ENCODE results near the gene TMEM182. TPM values are rescaled to one million over a fixed set of nuclear protein-coding genes. Genes with fewer than 3 reads are reported as not detected.

Gene TMEM182
- total and polyA plus RNA-seq, 9 of the 15 experiments (the other 6 are each of a cell fraction or from before 2014, with no cell fraction given), result 5.2 to 11.4 (median 7.5) TPM

DNA sequence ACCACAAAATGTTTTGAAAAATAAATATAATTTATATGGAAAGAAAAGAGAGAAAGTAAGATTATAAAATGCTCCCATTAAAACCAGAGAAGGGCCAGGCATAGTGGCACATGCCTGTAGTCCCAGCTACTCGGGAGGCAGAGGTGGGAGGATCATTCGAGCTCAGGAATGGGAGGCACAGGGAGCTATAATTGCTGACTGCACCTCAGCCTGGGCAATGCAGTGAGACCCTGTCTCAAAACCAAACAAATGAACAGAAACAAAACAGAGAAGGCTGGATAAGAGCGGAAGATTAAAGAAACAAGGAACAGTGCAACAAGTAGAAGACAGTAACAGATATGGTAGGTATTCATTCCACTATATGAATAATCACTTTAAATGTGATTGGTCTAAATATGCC is 18.6 kb upstream of the TMEM182 start:
- peaks cover 3% of the 10 kb centered on the region; the same call in 2 of the 3 replicates for H3K79me2 ChIP-seq (ENCODE audit: control insufficient read depth, insufficient read depth, low read length)
- H3K36me3 ChIP-seq (ENCODE audit: control insufficient read depth, insufficient read depth, low read length), result no peaks in the 10 kb centered on the region
- no peaks in the 10 kb centered on the region for H3K4me1 ChIP-seq (replicated peaks in 1 of 2; ENCODE audit: control insufficient read depth in 2 of 2, insufficient read depth in 2 of 2, low read length in 2 of 2)
- no peaks in the 10 kb centered on the region for H3K9me1 ChIP-seq (ENCODE audit: control insufficient read depth, insufficient read depth, low read length)
- ATAC-seq (no peak), DNase-seq (ENCODE audit: extremely low read depth in 1 of 4, low spot score in 3 of 4) (no peak), FAIRE-seq (no peak)
- H3K9ac ChIP-seq (ENCODE audit: insufficient read depth in 1 of 2, low read depth in 2 of 2, low read length in 2 of 2), result no peak overlapping the region
- no peak overlapping the region for H3K4me3 ChIP-seq
- intact Hi-C loops (cut with micrococcal nuclease) (no loop called here), in situ Hi-C loops (cut with MboI) (no loop called here)
- no TSS peak for BruUV-seq (replicated peaks)
- CTCF ChIA-PET (ENCODE audit: low intra/inter-chr PET ratio), result no interaction called here
- no peaks in the 10 kb centered on the region for H4K20me1 ChIP-seq (replicated peaks; ENCODE audit: control insufficient read depth, insufficient read depth, low read length)
- POLR2A ChIA-PET, result no interaction called here
- no peaks in the 10 kb centered on the region for H3K9me3 ChIP-seq (replicated peaks; ENCODE audit: control insufficient read depth, insufficient read depth, low read depth, low read length)
- H3K4me2 ChIP-seq (ENCODE audit: insufficient read depth, low read length), result no peak overlapping the region
- no peak for TF ChIP-seq CHD4 (IDR thresholded peaks at IDR 0.05; ENCODE audit: insufficient read depth, insufficient replicate concordance, low read depth, low read length, poor library complexity, severe bottlenecking)
- WGBS (ENCODE audit: insufficient coverage, low coverage, missing lambda C conversion rate), result 51% methylated on average over 3 of the region's 3 CpGs
- H2AFZ ChIP-seq (ENCODE audit: low read depth, low read length), result no peak overlapping the region
- no peak overlapping the region for H3K27ac ChIP-seq (ENCODE audit: extremely low read depth, low read depth, low read length)
- no peaks in the 10 kb centered on the region for H3K27me3 ChIP-seq (ENCODE audit: control insufficient read depth in 2 of 2, insufficient read depth in 2 of 2, low read length in 2 of 2)

DNA sequence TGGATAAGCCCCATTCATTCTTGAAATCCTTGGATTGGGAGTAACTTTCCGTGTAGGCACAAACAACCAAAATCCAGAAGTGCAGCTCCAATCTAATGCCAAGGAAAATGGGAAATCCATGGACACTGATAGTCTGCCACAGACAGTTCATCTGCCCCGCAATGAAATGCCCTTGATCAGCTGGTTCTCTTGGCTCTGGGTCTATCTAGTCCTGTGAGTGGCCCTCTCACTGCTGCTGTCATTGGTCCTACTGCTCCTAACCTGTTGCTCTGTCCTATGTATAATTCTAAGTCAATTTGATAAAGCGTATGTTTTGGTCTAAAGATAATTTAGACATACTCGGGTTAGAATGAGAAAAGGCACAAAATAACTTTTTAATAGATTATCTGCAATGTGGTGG is 13.7 kb upstream of the TMEM182 start:
- Histone ChIP-seq H3K9ac (ENCODE audit: insufficient read depth in 1 of 2, low read depth in 2 of 2, low read length in 2 of 2) (no peak overlapping the region), H3K4me1 (replicated peaks in 1 of 2; ENCODE audit: control insufficient read depth in 2 of 2, insufficient read depth in 2 of 2, low read length in 2 of 2) (no peaks in the 10 kb centered on the region), H3K36me3 (ENCODE audit: control insufficient read depth, insufficient read depth, low read length) (no peaks in the 10 kb centered on the region), H3K27me3 (ENCODE audit: control insufficient read depth in 2 of 2, insufficient read depth in 2 of 2, low read length in 2 of 2) (no peaks in the 10 kb centered on the region; a peak in 1 of 5 replicates), H3K4me2 (ENCODE audit: insufficient read depth, low read length) (no peak overlapping the region), H4K20me1 (replicated peaks; ENCODE audit: control insufficient read depth, insufficient read depth, low read length) (no peaks in the 10 kb centered on the region), H2AFZ (ENCODE audit: low read depth, low read length) (no peak overlapping the region), H3K4me3 (no peak overlapping the region), H3K79me2 (ENCODE audit: control insufficient read depth, insufficient read depth, low read length) (peaks cover 3% of the 10 kb centered on the region; the same call in 1 of the 3 replicates), H3K9me1 (ENCODE audit: control insufficient read depth, insufficient read depth, low read length) (no peaks in the 10 kb centered on the region), H3K27ac (ENCODE audit: extremely low read depth, low read depth, low read length) (no peak overlapping the region), H3K9me3 (replicated peaks; ENCODE audit: control insufficient read depth, insufficient read depth, low read depth, low read length) (no peaks in the 10 kb centered on the region)
- TF ChIP-seq RUNX1 (IDR thresholded peaks at IDR 0.05; ENCODE audit: low read depth), result no peak
- intact Hi-C loops (cut with micrococcal nuclease) (no loop called here), in situ Hi-C loops (cut with MboI) (no loop called here)
- POLR2A ChIA-PET, result interaction anchor here (1.0 kb wide), 1 partner anchor 9 kb away, joined by 3 read pairs; no protein-coding TSS in a partner anchor
- no peak for ATAC-seq
- CTCF ChIA-PET (ENCODE audit: low intra/inter-chr PET ratio), result no interaction called here
- DNase-seq (ENCODE audit: extremely low read depth in 1 of 4, low spot score in 3 of 4), result no peak
- WGBS (ENCODE audit: insufficient coverage, low coverage, missing lambda C conversion rate), result 46% methylated on average over 4 of the region's 4 CpGs
- FAIRE-seq, result no peak
- no TSS peak for BruUV-seq (replicated peaks)

Data from K562 (cell line).